BJ (cell line): Measurements from ENCODE around the gene TCF12. TPM values are rescaled to one million over a fixed set of nuclear protein-coding genes. Genes with fewer than 3 reads are reported as not detected.

Experiments used
- CTCF ChIA-PET: fragments of 350-600 bp; formaldehyde crosslinking; extraction: SDS; loops from one replicate; lab custom pipeline; 2021; ENCODE audit warnings: antibody characterized with exemption, inconsistent platforms; lab: Yijun Ruan, JAX
- POLR2A ChIA-PET: fragments of 300-600 bp; sonication (Branson Sonifier 250); formaldehyde crosslinking; extraction: SDS; loops from one replicate; lab custom pipeline; 2021; ENCODE audit warnings: antibody characterized with exemption; lab: Charles Lee
- DNase-seq: peaks from one replicate; pipeline ENCODE4 v3.0.0-alpha.2; 2011; ENCODE audit warnings: low read depth
- H3K27me3 ChIP-seq: 2 replicates; pipeline ENCODE4 v1.6.0; 2011; ENCODE audit warnings: low read length; ENCODE audit not compliant: control insufficient read depth, insufficient read depth
- H3K36me3 ChIP-seq: 2 replicates; pipeline ENCODE4 v1.5.1; 2011; ENCODE audit warnings: low read length; ENCODE audit not compliant: control insufficient read depth, insufficient read depth
- H3K4me3 ChIP-seq: 2 replicates; pipeline ENCODE4 v1.5.1; 2011; ENCODE audit warnings: low read depth, mild to moderate bottlenecking, control low read depth, low read length
- CTCF ChIP-seq: IDR thresholded peaks from 2 replicates; pipeline ENCODE4 v1.5.1; 2011; ENCODE audit warnings: low read depth, mild to moderate bottlenecking, control low read depth, inconsistent platforms, low read length, moderate library complexity; ENCODE audit not compliant: insufficient read depth
- polyA minus RNA-seq: library from RNA; depleted of rRNA, polyadenylated mRNA; stranded (reverse); fragments of >200 nt; gene quantifications from 2 replicates; pipeline ENCODE4 v1.2.3, GENCODE V29; 2011; rRNA and poly(A)+ RNA removed
- polyA plus RNA-seq: library from polyadenylated mRNA; depleted of rRNA; stranded (reverse); fragments of >200 nt; gene quantifications from 2 replicates; pipeline ENCODE4 v1.2.3, GENCODE V29; 2011; rRNA removed

Gene TCF12
- polyA plus RNA-seq (133 and 134 TPM in 2 replicates), polyA minus RNA-seq (131 and 151 TPM in 2 replicates)

GRCh38 chr15:56918046-56918938 lies at the start of gene TCF12:
TSS of gene TCF12 (plus strand) at chr15:56918644. CDS start at chr15:56919914, 1,270 bp downstream.
- POLR2A ChIA-PET = interaction anchor here (0.6 to 1.5 kb wide), 3 partner anchors 11 to 81 kb away, joined by 3 to 4 read pairs (median 4); no protein-coding TSS in a partner anchor
- H3K36me3 ChIP-seq = no peaks in the 10 kb centered on the region

GRCh38 chr15:56869573-56869972 lies 48.9 kb upstream of the TCF12 start:
- no peaks in the 10 kb centered on the region for H3K27me3 ChIP-seq
- no peaks in the 10 kb centered on the region for H3K36me3 ChIP-seq
- TF ChIP-seq CTCF = peak; percentile 49
- H3K4me3 ChIP-seq = no peak overlapping the region
- no peak for DNase-seq
- ChIA-PET CTCF (interaction anchor here (0.8 to 8.6 kb wide), 13 partner anchors 13 to 376 kb away, joined by 3 to 73 read pairs (median 4); no protein-coding TSS in a partner anchor), POLR2A (no interaction called here)

More at GRCh38 chr15:56918046-56918938, at the start of gene TCF12:
- Histone ChIP-seq H3K4me3 (peak within 1 kb of the TSS; percentile 98), H3K27me3 (no peaks in the 10 kb centered on the region)
- CTCF ChIA-PET = interaction anchor here (0.6 to 1.5 kb wide), 12 partner anchors 8 to 297 kb away, joined by 3 to 16 read pairs (median 4); no protein-coding TSS in a partner anchor
- TF ChIP-seq CTCF = peak; percentile 56
- DNase-seq = peak; percentile 51

- CTCF ChIA-PET = interaction anchor here (1.3 to 8.6 kb wide), 2 partner anchors 49 to 378 kb away, joined by 4 to 73 read pairs; no protein-coding TSS in a partner anchor
- TF ChIP-seq CTCF = no peak
- no peaks in the 10 kb centered on the region for H3K27me3 ChIP-seq
- H3K4me3 ChIP-seq = no peak overlapping the region
- no peaks in the 10 kb centered on the region for H3K36me3 ChIP-seq
- POLR2A ChIA-PET = no interaction called here
- peak; percentile 41 for DNase-seq
Measured at GRCh38 chr15:56871185-56871584, 47.3 kb upstream of the TCF12 start.

- Histone ChIP-seq H3K27me3 (no peaks in the 10 kb centered on the region), H3K4me3 (no peak overlapping the region), H3K36me3 (no peaks in the 10 kb centered on the region)
- DNase-seq = no peak
- ChIA-PET POLR2A (no interaction called here), CTCF (interaction anchor here (1.3 to 8.6 kb wide), 2 partner anchors 50 to 379 kb away, joined by 4 to 73 read pairs; no protein-coding TSS in a partner anchor)
- no peak for TF ChIP-seq CTCF
Measured at GRCh38 chr15:56871867-56872266, 46.6 kb upstream of the TCF12 start.
